Measurements from ENCODE around the gene ENO3. TPM values are rescaled to one million over a fixed set of nuclear protein-coding genes. Genes with fewer than 3 reads are reported as not detected.

Gene ENO3
- polyA plus RNA-seq, 1 experiment: 3.2 TPM

GRCh38 chr17:4960279-4960922, 9.5 kb downstream of the ENO3 start:
- DNase-seq (ENCODE audit: low read depth, low spot score): no peak
- Histone ChIP-seq H3K27me3 (ENCODE audit: control insufficient read depth, insufficient read depth, low read length) (no peaks in the 10 kb centered on the region), H3K4me3 (ENCODE audit: low read depth, low read length) (no peak overlapping the region), H3K27ac (ENCODE audit: low read depth, low read length) (no peak overlapping the region), H3K9me3 (ENCODE audit: control insufficient read depth, insufficient read depth, low read length) (no peaks in the 10 kb centered on the region; the same call in 1 of the 2 replicates)
- CTCF ChIA-PET: no interaction called here
- TF ChIP-seq, protein P1, sequence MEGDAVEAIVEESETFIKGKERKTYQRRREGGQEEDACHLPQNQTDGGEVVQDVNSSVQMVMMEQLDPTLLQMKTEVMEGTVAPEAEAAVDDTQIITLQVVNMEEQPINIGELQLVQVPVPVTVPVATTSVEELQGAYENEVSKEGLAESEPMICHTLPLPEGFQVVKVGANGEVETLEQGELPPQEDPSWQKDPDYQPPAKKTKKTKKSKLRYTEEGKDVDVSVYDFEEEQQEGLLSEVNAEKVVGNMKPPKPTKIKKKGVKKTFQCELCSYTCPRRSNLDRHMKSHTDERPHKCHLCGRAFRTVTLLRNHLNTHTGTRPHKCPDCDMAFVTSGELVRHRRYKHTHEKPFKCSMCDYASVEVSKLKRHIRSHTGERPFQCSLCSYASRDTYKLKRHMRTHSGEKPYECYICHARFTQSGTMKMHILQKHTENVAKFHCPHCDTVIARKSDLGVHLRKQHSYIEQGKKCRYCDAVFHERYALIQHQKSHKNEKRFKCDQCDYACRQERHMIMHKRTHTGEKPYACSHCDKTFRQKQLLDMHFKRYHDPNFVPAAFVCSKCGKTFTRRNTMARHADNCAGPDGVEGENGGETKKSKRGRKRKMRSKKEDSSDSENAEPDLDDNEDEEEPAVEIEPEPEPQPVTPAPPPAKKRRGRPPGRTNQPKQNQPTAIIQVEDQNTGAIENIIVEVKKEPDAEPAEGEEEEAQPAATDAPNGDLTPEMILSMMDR (IDR thresholded peaks at IDR 0.05; ENCODE audit: low read depth, low read length): no peak
- POLR2A ChIA-PET: interaction anchor here (0.6 to 1.0 kb wide), 2 partner anchors 8 to 37 kb away, joined by 4 to 10 read pairs; no protein-coding TSS in a partner anchor

GRCh38 chr17:4965311-4965986, 14.5 kb downstream of the ENO3 start:
- no peak overlapping the region for H3K4me3 ChIP-seq (ENCODE audit: low read depth, low read length)
- peaks cover 5% of the 10 kb centered on the region; the same call in 1 of the 2 replicates for H3K9me3 ChIP-seq (ENCODE audit: control insufficient read depth, insufficient read depth, low read length)
- ChIA-PET CTCF (interaction anchor here (2.6 kb wide), 1 partner anchor 56 kb away, joined by 11 read pairs; no protein-coding TSS in a partner anchor), POLR2A (interaction anchor here (0.9 to 5.6 kb wide), 4 partner anchors 8 to 56 kb away, joined by 4 to 128 read pairs (median 40); partner anchors contain the start of genes ENO3, PFN1, RNF167 and SLC25A11)
- no peak overlapping the region for H3K27ac ChIP-seq (ENCODE audit: low read depth, low read length)
- no peaks in the 10 kb centered on the region for H3K27me3 ChIP-seq (ENCODE audit: control insufficient read depth, insufficient read depth, low read length)
- TF ChIP-seq, protein P1 (IDR thresholded peaks at IDR 0.05; ENCODE audit: low read depth, low read length): no peak
- DNase-seq (ENCODE audit: low read depth, low spot score): no peak

DNA sequence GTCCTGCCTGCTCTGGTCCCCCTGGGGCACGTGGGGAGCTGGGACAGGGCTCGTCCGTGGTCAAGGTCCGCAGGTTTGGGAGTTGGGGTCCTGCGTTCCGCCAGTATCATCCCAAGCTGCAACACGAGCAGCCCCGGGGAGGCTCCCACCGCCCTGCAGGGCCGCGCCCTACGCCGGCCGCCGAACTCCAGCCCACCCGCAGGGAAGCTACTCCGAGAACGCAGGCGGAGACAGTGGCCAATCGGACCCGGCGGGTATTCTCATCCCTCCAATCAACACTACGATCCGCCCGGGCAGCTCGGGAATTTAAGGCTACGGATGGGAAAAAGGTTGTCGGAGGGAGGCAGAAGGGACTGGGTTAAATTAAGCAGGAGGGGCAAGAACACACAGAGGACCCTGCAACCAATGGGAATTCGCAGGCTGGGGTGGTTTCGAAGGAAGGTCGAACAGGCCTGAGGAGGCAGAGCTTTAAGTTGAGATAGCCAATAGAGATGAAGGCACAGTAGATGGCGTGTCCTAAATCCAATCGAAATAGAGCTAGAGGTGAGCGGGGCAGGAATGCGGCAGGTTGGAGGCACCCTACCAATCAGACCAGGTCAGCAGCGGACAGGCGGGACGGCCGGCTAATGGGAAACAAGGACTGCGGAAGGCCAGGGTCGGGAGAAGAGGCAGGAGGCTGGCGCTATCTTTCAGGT, 16.1 kb downstream of the ENO3 start:
- ChIA-PET POLR2A (interaction anchor here (0.6 to 5.6 kb wide), 11 partner anchors 10 to 824 kb away, joined by 3 to 128 read pairs (median 6); partner anchors contain the start of genes CAMTA2, ENO3, GP1BA and INCA1), CTCF (interaction anchor here (0.9 to 2.6 kb wide), 3 partner anchors 14 to 95 kb away, joined by 3 to 11 read pairs (median 7); no protein-coding TSS in a partner anchor)
- H3K4me3 ChIP-seq (ENCODE audit: low read depth, low read length): peak overlapping the region; percentile 84
- peaks cover 5% of the 10 kb centered on the region; the same call in 1 of the 2 replicates for H3K9me3 ChIP-seq (ENCODE audit: control insufficient read depth, insufficient read depth, low read length)
- DNase-seq (ENCODE audit: low read depth, low spot score): peak; percentile 99
- H3K27ac ChIP-seq (ENCODE audit: low read depth, low read length): peak overlapping the region; percentile 98
- H3K27me3 ChIP-seq (ENCODE audit: control insufficient read depth, insufficient read depth, low read length): no peaks in the 10 kb centered on the region
- TF ChIP-seq, protein P1 (IDR thresholded peaks at IDR 0.05; ENCODE audit: low read depth, low read length): no peak

GRCh38 chr17:4967539-4968485, 16.9 kb downstream of the ENO3 start, which contains the start of gene SPAG7:
Gene SPAG7 (minus strand): TSS chr17:4967817. CDS start chr17:4967804, 13 bp downstream.
- Histone ChIP-seq H3K4me3 (ENCODE audit: low read depth, low read length) (peak within 1 kb of the TSS; percentile 84), H3K27me3 (ENCODE audit: control insufficient read depth, insufficient read depth, low read length) (no peaks in the 10 kb centered on the region), H3K27ac (ENCODE audit: low read depth, low read length) (peak within 1 kb of the TSS; percentile 98), H3K9me3 (ENCODE audit: control insufficient read depth, insufficient read depth, low read length) (peaks cover 5% of the 10 kb centered on the region; the same call in 1 of the 2 replicates)
- CTCF ChIA-PET: interaction anchor here (0.5 to 2.6 kb wide), 5 partner anchors 15 to 94 kb away, joined by 3 to 11 read pairs (median 5); no protein-coding TSS in a partner anchor
- DNase-seq (ENCODE audit: low read depth, low spot score): peak; percentile 96
- TF ChIP-seq, protein P1 (IDR thresholded peaks at IDR 0.05; ENCODE audit: low read depth, low read length): no peak
- POLR2A ChIA-PET: interaction anchor here (0.6 to 5.6 kb wide), 12 partner anchors 10 to 824 kb away, joined by 3 to 128 read pairs (median 6); partner anchors contain the start of genes CAMTA2, ENO3, GP1BA and INCA1
